ENCODE data around the gene DPYD.
"Not testable (repeated sequence)": the region's sequence is repeated elsewhere in the genome, so short reads cannot be mapped to it uniquely, and the experiment has no call there.

Gene DPYD

DNA sequence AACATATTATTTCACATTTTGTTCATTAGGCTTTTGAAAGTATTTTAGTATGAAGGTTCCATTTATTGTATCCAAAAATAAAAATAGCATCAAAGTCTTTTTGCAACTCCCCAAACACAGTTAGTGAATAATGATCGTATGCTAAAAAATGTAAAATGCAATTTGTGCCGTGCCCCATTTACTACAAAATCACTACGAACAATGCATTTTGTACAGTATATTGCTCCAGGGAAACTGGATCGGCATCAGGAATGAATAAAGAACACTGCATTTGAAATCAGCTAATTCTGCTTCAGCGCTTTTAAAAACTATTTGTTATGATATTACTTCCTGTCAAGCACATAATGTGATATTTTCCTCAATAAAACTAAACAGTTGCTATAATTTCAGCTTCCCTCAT, 547.8 kb downstream of the DPYD start:
- no peaks in the 10 kb centered on the region for H3K27me3 ChIP-seq (ENCODE audit: control insufficient read depth, insufficient read depth, low read length)
- no peaks in the 10 kb centered on the region for H3K9me3 ChIP-seq (ENCODE audit: control insufficient read depth, insufficient read depth, low read depth, low read length)
- no peak overlapping the region for H3K9ac ChIP-seq (ENCODE audit: low read length)
- H3K27ac ChIP-seq (ENCODE audit: low read depth, low read length) = no peak overlapping the region
- no peaks in the 10 kb centered on the region for H3K36me3 ChIP-seq (ENCODE audit: control insufficient read depth, insufficient read depth, low read length)
- no peak overlapping the region for H3K4me3 ChIP-seq (ENCODE audit: low read depth, low read length)
- no peaks in the 10 kb centered on the region for H3K4me1 ChIP-seq (ENCODE audit: control insufficient read depth, insufficient read depth, low read length)

DNA sequence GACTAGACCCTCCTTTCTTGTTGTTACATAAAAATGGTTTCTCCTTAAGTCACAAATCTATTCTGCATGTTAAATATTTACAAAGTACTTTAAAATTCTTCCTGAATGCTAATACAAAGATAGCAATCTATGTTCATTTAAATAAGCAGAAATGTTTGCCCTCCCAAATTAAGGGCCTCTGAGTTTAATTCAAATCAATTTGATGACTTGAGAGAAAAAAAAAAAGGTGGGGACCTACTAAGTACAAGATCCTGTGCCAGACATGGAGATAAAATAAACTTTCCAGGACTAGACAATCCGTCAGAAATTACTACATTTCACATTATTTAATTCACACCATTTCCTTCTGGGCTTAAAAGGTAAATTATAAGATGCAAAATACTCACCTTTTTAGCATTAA, 548.3 kb downstream of the DPYD start:
- H3K36me3 ChIP-seq (ENCODE audit: control insufficient read depth, insufficient read depth, low read length) = no peaks in the 10 kb centered on the region
- H3K4me1 ChIP-seq (ENCODE audit: control insufficient read depth, insufficient read depth, low read length) = no peaks in the 10 kb centered on the region
- no peaks in the 10 kb centered on the region for H3K27me3 ChIP-seq (ENCODE audit: control insufficient read depth, insufficient read depth, low read length)
- no peaks in the 10 kb centered on the region for H3K9me3 ChIP-seq (ENCODE audit: control insufficient read depth, insufficient read depth, low read depth, low read length)
- H3K4me3 ChIP-seq (ENCODE audit: low read depth, low read length) = no peak overlapping the region
- no peak overlapping the region for H3K27ac ChIP-seq (ENCODE audit: low read depth, low read length)
- no peak overlapping the region for H3K9ac ChIP-seq (ENCODE audit: low read length)

DNA sequence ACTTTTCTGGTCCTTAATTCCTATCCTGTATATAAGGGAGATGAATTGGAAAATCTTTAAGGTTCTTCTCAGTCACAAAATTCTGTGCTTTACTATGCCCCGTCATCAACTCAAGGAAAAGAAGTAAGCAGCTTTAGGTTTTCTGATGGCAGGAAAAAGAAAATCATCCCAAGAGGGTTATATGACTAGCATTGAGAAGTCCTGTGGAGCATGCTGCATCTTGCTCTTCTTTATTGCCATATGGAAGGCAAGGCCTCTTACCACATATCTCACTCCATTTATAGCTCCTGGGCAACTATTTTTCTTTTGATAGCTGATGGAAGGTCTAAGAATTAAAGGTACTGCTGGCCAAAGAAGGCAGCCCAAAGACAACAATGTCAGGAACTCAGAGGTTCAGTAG, 552.5 kb downstream of the DPYD start:
- Histone ChIP-seq H3K27me3 (ENCODE audit: control insufficient read depth, insufficient read depth, low read length) (no peaks in the 10 kb centered on the region), H3K9ac (ENCODE audit: low read length) (no peak overlapping the region), H3K4me3 (ENCODE audit: low read depth, low read length) (no peak overlapping the region), H3K27ac (ENCODE audit: low read depth, low read length) (no peak overlapping the region), H3K4me1 (ENCODE audit: control insufficient read depth, insufficient read depth, low read length) (no peaks in the 10 kb centered on the region), H3K36me3 (ENCODE audit: control insufficient read depth, insufficient read depth, low read length) (no peaks in the 10 kb centered on the region), H3K9me3 (ENCODE audit: control insufficient read depth, insufficient read depth, low read depth, low read length) (no peaks in the 10 kb centered on the region)

DNA sequence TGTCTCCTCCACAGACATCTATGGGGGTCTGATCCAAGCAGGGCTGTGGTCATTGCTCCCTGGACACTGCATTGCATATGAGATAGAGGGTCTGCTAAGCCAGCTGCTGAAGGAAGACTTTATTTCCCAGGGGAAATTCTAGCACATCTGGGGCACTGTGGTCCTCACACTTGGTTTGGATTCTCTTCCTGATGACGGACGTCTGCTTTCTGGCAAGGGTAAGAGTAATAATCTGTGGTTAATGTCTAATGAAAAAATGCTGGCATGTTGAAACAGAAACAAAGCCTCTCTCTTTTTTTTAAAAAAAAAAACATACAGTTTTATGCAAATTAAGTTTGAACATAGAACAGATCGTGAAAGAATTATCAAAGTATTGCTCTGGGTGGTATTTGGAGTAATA, 553.9 kb downstream of the DPYD start:
- Histone ChIP-seq H3K4me3 (ENCODE audit: low read depth, low read length) (no peak overlapping the region), H3K9ac (ENCODE audit: low read length) (no peak overlapping the region), H3K36me3 (ENCODE audit: control insufficient read depth, insufficient read depth, low read length) (no peaks in the 10 kb centered on the region), H3K4me1 (ENCODE audit: control insufficient read depth, insufficient read depth, low read length) (no peaks in the 10 kb centered on the region), H3K27me3 (ENCODE audit: control insufficient read depth, insufficient read depth, low read length) (no peaks in the 10 kb centered on the region), H3K27ac (ENCODE audit: low read depth, low read length) (no peak overlapping the region), H3K9me3 (ENCODE audit: control insufficient read depth, insufficient read depth, low read depth, low read length) (no peaks in the 10 kb centered on the region)

DNA sequence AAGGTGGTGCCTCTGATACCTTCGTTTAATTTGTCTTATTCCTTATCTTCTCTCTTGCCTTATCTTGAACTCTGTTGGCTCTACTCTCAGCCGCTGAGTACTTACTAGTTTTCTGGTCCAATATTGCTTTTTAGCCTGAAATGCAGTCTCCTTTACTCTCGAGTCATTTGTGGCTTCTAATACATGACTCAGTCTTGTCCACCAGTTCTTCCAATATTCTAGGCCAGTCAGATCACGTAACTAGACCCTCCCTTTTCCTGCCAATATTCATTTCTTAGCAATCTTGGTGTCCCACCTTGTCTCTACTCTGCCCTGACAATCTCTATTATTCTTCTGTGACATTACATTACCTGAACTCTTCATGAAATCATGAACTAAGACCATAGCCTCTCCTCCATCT, 555.8 kb downstream of the DPYD start:
- no peaks in the 10 kb centered on the region for H3K4me1 ChIP-seq (ENCODE audit: control insufficient read depth, insufficient read depth, low read length)
- H3K27ac ChIP-seq (ENCODE audit: low read depth, low read length) = no peak overlapping the region
- no peaks in the 10 kb centered on the region for H3K36me3 ChIP-seq (ENCODE audit: control insufficient read depth, insufficient read depth, low read length)
- no peaks in the 10 kb centered on the region for H3K9me3 ChIP-seq (ENCODE audit: control insufficient read depth, insufficient read depth, low read depth, low read length)
- no peak overlapping the region for H3K4me3 ChIP-seq (ENCODE audit: low read depth, low read length)
- no peaks in the 10 kb centered on the region for H3K27me3 ChIP-seq (ENCODE audit: control insufficient read depth, insufficient read depth, low read length)
- H3K9ac ChIP-seq (ENCODE audit: low read length) = no peak overlapping the region

DNA sequence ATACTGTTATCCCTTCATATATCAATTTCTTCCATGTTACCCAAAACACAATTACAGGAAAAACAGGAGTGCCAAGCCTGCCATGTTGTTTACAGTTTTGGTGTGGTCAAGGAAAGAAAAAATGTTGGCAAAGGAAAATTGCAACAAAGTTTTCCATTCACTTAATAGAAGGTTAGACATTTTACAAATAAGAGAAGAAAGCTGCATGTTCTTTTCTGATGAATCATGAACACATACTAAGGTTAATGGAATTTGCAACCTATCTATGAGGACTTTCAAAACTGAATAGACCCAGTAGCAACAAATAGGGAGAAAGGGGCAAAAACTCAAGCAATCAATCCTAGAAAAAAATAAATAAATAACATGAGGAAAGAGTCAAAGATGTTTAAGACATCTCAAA, 556.7 kb downstream of the DPYD start:
- no peak overlapping the region for H3K27ac ChIP-seq (ENCODE audit: low read depth, low read length)
- no peaks in the 10 kb centered on the region for H3K4me1 ChIP-seq (ENCODE audit: control insufficient read depth, insufficient read depth, low read length)
- H3K27me3 ChIP-seq (ENCODE audit: control insufficient read depth, insufficient read depth, low read length) = no peaks in the 10 kb centered on the region

DNA sequence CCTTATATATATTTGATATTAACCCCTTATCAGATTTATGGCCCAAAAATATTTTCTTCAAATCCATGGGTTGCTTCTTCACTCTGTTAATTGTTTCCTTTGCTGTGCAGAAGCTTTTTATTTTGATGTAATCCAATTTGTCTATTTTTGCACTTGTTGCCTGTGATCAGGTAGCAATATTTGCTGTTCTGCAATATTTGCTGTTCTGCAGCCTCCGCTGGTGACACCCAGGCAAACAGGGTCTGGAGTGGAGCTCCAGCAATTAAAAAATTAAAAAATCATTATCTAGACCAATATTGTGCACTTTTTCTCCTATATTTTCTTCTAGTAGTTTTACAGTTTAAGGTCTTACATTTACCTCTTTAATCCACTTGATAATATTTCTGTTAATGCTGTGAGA, 564.5 kb downstream of the DPYD start:
- Histone ChIP-seq H3K27me3 (ENCODE audit: control insufficient read depth, insufficient read depth, low read length) (no peaks in the 10 kb centered on the region), H3K9ac (ENCODE audit: low read length) (no peak overlapping the region), H3K9me3 (ENCODE audit: control insufficient read depth, insufficient read depth, low read depth, low read length) (peaks cover 13% of the 10 kb centered on the region), H3K27ac (ENCODE audit: low read depth, low read length) (no peak overlapping the region), H3K4me3 (ENCODE audit: low read depth, low read length) (no peak overlapping the region), H3K4me1 (ENCODE audit: control insufficient read depth, insufficient read depth, low read length) (no peaks in the 10 kb centered on the region), H3K36me3 (ENCODE audit: control insufficient read depth, insufficient read depth, low read length) (no peaks in the 10 kb centered on the region)

More for the DNA sequence above, 556.7 kb downstream of the DPYD start:
- no peak overlapping the region for H3K9ac ChIP-seq (ENCODE audit: low read length)
- no peaks in the 10 kb centered on the region for H3K36me3 ChIP-seq (ENCODE audit: control insufficient read depth, insufficient read depth, low read length)
- H3K9me3 ChIP-seq (ENCODE audit: control insufficient read depth, insufficient read depth, low read depth, low read length) = no peaks in the 10 kb centered on the region
- no peak overlapping the region for H3K4me3 ChIP-seq (ENCODE audit: low read depth, low read length)

DNA sequence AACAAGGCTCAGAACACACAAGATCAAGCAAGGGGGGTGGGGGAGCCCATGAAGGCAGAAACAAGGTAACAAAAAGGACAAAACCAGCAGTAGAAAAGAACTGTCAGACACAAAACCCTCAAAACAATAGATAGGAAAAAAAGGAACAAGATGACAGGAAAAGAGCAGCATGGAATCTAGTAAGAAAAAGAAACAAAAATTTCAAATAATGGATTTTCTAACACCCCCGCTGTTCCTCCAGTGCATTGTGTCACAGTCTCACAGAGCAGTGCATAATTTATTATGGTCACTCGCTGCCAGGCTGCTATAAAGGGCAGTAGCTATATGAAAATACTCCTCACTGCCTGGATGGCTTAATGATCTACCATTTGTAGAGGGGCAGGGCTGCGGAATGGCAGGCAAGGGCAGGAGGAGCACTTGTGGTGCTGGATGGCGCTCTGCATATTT, 567.9 kb downstream of the DPYD start:
- no peak overlapping the region for H3K4me3 ChIP-seq (ENCODE audit: low read depth, low read length)
- no peaks in the 10 kb centered on the region for H3K4me1 ChIP-seq (ENCODE audit: control insufficient read depth, insufficient read depth, low read length)
- no peak overlapping the region for H3K27ac ChIP-seq (ENCODE audit: low read depth, low read length)
- H3K9me3 ChIP-seq (ENCODE audit: control insufficient read depth, insufficient read depth, low read depth, low read length) = peaks cover 8% of the 10 kb centered on the region
- H3K9ac ChIP-seq (ENCODE audit: low read length) = no peak overlapping the region
- H3K36me3 ChIP-seq (ENCODE audit: control insufficient read depth, insufficient read depth, low read length) = no peaks in the 10 kb centered on the region
- no peaks in the 10 kb centered on the region for H3K27me3 ChIP-seq (ENCODE audit: control insufficient read depth, insufficient read depth, low read length)

DNA sequence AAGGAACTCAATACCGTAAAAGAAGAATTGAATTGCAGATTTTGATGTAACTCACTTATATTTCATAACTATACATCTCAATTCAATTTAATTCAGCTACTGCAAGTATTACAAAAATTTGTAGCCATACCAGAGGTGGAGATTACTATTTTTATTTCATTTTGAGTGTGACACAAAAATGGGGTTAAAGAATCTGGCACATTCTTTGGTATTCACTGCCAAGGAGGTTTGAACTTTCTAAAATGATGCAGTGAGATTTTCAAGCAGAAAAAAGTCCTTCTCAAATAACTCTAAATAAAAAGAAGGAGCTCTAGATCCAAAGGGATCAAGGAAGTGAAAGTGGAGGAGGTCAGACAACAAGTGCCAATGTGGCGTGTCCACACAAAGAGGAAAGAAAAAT, 569.0 kb downstream of the DPYD start:
- Histone ChIP-seq H3K9ac (ENCODE audit: low read length) (no peak overlapping the region), H3K4me1 (ENCODE audit: control insufficient read depth, insufficient read depth, low read length) (no peaks in the 10 kb centered on the region), H3K27me3 (ENCODE audit: control insufficient read depth, insufficient read depth, low read length) (no peaks in the 10 kb centered on the region), H3K4me3 (ENCODE audit: low read depth, low read length) (no peak overlapping the region), H3K36me3 (ENCODE audit: control insufficient read depth, insufficient read depth, low read length) (no peaks in the 10 kb centered on the region), H3K9me3 (ENCODE audit: control insufficient read depth, insufficient read depth, low read depth, low read length) (no peaks in the 10 kb centered on the region), H3K27ac (ENCODE audit: low read depth, low read length) (no peak overlapping the region)

DNA sequence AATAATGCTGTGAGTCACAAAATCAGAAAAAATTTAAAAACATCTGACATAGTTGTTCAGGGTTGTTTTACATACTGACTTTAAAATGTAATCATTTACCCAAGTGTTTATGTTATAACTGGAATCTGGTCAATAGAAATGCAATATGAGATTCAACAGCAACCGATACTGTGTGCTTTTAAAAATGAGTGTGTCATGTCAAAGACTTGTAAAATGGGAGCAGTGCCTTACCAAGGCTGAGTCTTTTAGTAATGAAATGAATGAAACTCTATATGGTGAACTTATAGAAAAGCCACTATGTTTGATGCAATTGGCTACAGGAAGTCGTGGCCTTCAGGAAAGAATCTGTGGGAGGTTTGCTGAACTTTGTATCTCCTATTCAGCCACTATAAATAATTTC, 570.2 kb downstream of the DPYD start:
- H3K4me3 ChIP-seq (ENCODE audit: low read depth, low read length) = no peak overlapping the region
- H3K9me3 ChIP-seq (ENCODE audit: control insufficient read depth, insufficient read depth, low read depth, low read length) = no peaks in the 10 kb centered on the region
- H3K27ac ChIP-seq (ENCODE audit: low read depth, low read length) = no peak overlapping the region
- no peaks in the 10 kb centered on the region for H3K36me3 ChIP-seq (ENCODE audit: control insufficient read depth, insufficient read depth, low read length)
- H3K27me3 ChIP-seq (ENCODE audit: control insufficient read depth, insufficient read depth, low read length) = no peaks in the 10 kb centered on the region
- H3K4me1 ChIP-seq (ENCODE audit: control insufficient read depth, insufficient read depth, low read length) = no peaks in the 10 kb centered on the region
- no peak overlapping the region for H3K9ac ChIP-seq (ENCODE audit: low read length)

DNA sequence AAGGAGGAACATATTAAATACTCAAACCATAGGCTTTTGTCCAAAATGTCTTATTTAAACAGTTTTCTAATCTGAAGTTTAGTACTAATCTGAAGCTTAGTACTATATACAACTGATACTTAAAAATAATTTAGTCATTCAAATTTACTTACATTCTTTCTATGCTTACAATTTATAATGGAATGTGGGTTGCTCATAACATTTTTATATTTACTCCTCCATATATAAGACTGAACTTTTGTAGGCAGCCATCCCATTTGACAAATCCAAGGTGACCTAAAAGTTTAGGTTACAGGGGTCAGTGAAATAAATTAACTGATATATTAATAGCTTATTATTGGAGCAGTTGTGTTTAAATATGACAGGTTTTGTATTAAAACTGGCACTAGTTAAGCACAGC, 570.6 kb downstream of the DPYD start:
- Histone ChIP-seq H3K9me3 (ENCODE audit: control insufficient read depth, insufficient read depth, low read depth, low read length) (no peaks in the 10 kb centered on the region), H3K27ac (ENCODE audit: low read depth, low read length) (no peak overlapping the region), H3K9ac (ENCODE audit: low read length) (no peak overlapping the region), H3K27me3 (ENCODE audit: control insufficient read depth, insufficient read depth, low read length) (no peaks in the 10 kb centered on the region), H3K36me3 (ENCODE audit: control insufficient read depth, insufficient read depth, low read length) (no peaks in the 10 kb centered on the region), H3K4me3 (ENCODE audit: low read depth, low read length) (no peak overlapping the region), H3K4me1 (ENCODE audit: control insufficient read depth, insufficient read depth, low read length) (no peaks in the 10 kb centered on the region)

DNA sequence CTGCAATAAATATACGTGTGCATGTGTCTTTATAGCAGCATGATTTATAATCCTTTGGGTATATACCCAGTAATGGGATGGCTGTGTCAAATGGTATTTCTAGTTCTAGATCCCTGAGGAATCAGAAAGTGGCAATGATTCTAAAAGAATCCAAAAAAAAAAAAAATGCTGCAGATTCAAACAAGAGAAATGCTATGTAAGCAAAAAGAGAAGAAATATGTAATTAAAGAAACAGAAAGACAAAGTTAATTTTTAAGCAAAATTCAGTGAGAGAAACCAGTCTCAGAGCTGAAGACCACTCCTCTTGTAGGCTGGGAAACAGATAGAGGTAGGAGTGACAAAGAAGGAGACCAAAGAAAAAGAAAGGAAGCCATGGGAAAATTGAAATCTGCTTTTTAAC, 571.0 kb downstream of the DPYD start:
- not testable (repeated sequence) for H3K4me3 ChIP-seq (ENCODE audit: low read depth, low read length); H3K9me3 ChIP-seq (ENCODE audit: control insufficient read depth, insufficient read depth, low read depth, low read length); H3K9ac ChIP-seq (ENCODE audit: low read length); H3K27me3 ChIP-seq (ENCODE audit: control insufficient read depth, insufficient read depth, low read length); H3K4me1 ChIP-seq (ENCODE audit: control insufficient read depth, insufficient read depth, low read length); H3K27ac ChIP-seq (ENCODE audit: low read depth, low read length); H3K36me3 ChIP-seq (ENCODE audit: control insufficient read depth, insufficient read depth, low read length)
